IPS DF 4.7 (cell line): Measurements from ENCODE around the gene TOMM6.

Experiments
- DNase-seq: peaks from one replicate; pipeline ENCODE4 v3.0.0-alpha.2; 2013; ENCODE audit warnings: low spot score; ENCODE audit errors: extremely low read depth

Gene TOMM6

GRCh38 chr6:41787219-41787917 is at the start of gene TOMM6:
Gene TOMM6, plus strand, starts transcription at chr6:41787694. Its CDS starts 4 bp downstream, at chr6:41787698.
- DNase-seq, result no peak

GRCh38 chr6:41739041-41739440 is 48.5 kb upstream of the TOMM6 start:
- DNase-seq, result no peak

DNA sequence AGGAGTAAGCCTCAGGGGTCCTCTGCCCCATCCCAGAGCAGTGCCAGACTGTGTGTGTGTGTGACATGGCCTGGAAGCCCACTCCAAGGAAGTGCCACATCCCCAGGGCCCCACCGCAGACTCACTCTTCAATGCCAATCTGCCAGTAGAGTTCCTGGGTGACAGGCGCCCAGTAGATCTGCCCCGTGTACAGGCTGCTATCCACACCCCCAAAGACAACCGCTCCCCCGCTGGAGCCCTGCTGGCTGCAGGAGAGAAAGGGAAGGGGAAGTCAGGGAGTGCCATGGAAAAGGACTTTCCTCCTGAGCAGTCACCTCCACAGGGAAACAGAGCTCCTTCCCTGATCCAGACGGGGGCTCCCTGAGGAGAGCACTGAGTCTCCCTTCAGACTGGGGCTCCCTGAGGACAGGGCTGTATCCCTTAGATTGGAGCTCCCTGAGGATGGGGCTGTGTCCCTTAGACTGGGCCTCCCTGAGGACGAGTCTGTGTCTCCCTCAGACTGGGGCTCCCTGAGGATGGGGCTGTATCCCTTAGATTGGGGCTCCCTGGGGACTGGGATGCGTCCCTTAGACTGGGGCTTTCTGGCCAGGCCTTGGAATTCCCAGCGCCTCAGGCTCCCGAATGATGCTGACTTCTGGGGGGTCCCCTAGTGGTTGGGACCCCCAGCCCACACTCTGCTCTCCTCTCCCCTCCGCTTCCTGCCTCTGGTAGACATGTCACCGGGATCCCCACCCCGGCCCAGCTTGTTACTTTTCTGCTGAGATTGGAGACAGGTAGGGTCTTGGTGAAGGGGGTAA is 46.9 kb upstream of the TOMM6 start:
- no peak for DNase-seq

GRCh38 chr6:41741625-41742490 is 45.6 kb upstream of the TOMM6 start:
- no peak for DNase-seq

DNA sequence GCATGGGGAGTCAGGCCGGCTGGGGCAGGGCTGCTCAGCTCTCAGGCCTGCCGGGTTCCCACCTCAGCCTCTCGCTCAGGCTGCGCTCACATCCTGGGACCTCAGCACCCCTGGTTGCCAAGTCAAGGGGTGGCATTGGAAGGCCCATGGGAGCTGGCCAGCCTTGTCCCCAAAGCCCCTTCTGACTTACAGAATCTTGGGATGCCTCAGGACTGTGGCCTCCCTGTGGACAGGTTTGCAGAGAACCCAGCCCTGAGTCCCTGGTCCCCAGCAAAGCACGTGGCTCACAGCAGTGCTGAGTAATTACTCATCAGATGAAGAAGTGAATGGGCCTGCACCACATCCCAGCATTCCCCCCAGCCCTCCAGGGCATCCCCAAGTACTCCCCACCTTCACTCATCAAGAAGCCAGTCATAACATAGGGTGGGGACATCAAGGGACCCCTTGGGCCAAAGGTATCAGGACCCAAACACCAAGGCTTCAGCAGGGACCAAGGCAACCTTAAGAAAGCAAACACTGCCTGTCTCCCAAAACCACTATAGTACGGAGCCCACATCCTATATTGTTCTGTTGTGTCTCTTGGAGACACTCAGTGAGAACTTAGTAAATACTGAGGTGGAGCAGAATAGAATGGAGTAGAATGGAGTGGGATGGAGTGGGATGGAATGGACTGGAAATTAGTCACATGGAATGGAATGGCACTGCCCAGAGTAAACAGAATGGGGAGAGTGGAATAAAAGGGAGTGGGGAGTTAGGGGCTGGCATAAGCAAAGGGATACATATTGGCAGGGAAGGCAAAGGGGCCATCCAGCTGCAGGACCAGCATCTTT is 43.9 kb upstream of the TOMM6 start:
- no peak for DNase-seq

GRCh38 chr6:41744236-41744787 is 43.2 kb upstream of the TOMM6 start:
- no peak for DNase-seq

GRCh38 chr6:41746107-41746506 is 41.4 kb upstream of the TOMM6 start:
- no peak for DNase-seq

GRCh38 chr6:41747256-41748101 is 40.0 kb upstream of the TOMM6 start, which contains the start of gene PGC:
Gene PGC, minus strand, starts transcription at chr6:41747397. Its CDS starts 63 bp downstream, at chr6:41747334.
- DNase-seq, result no peak

- DNase-seq, result no peak
Measured at GRCh38 chr6:41748102-41748477, 39.4 kb upstream of the TOMM6 start.

DNA sequence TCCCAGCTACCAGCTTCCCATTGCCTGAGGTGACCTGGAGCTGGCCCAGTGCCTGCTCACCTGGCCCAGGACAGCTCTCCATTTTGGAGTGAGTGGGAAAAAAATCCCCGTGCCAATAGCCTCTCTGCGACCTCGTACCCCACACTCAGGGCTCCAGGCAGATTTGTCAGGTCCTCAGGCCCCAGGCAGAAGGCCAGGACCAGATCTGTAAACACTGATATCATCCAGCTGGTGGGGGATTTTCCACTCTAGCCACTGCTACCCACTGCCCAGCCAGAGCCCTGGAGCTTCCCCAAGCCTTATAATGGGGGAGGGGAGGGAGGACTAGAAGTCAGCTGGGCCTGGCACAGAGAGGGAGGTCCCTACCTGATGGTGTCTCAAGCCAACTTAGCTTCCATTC is 39.0 kb upstream of the TOMM6 start:
- DNase-seq, result no peak

DNA sequence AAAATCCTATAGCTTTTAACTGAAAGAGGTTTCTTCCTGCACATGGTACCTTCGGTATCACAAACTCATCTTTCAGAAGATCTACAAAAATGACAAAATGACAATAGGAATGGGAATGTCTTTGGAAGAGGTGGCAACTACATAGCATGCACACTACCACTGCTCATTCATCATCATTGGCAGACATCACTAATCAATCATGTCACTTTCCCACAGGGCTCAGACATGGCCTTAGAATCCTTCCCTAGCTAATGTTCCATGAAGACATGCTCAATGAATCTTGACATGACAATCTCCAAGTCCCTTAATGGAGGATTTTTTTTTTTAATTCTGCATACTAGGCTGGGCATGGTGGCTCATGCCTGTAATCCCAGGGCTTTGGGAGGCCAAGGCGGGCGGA is 37.1 kb upstream of the TOMM6 start:
- no peak for DNase-seq

GRCh38 chr6:41755895-41756294 is 31.6 kb upstream of the TOMM6 start:
- no peak for DNase-seq

GRCh38 chr6:41756354-41756753 is 31.1 kb upstream of the TOMM6 start:
- DNase-seq, result no peak

GRCh38 chr6:41757271-41757670 is 30.2 kb upstream of the TOMM6 start:
- no peak for DNase-seq

DNA sequence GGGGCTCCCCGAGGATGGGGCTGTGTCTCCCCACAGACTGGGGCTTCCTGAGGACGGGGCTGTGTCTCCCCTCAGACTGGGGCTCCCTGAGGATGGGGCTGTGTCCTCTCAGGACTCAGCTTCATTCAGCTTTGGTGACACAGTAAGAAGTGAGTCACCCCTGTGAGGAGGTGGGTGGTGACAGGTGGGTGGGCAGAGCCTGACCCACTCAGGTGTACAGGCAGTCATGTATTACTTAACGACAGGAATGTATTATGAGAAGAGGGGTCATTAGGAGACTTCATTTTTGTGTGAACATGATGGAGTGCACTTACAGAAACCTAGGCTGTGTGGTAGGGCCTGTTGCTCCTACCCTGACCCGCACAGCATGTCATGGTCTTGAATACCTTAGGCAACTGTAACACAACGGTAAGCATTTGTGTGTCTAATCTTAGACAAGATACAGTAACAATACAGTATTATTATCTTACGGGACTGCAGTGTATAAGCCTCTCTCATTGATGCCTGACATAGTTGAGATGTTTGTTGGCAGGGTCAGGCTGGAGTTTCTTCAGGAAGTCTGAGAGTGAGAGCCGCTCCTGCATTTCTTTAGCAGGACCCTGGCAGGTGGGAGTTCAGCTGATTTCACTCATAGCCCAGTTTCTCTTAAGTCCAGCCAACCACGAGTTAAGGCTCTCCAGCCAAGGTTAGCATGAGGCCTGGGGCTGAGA is 29.4 kb upstream of the TOMM6 start:
- DNase-seq, result no peak

GRCh38 chr6:41758641-41759035 is 28.9 kb upstream of the TOMM6 start:
- DNase-seq, result no peak

- no peak for DNase-seq
Measured at GRCh38 chr6:41759106-41759904, 28.2 kb upstream of the TOMM6 start.

GRCh38 chr6:41759905-41760579 is 27.5 kb upstream of the TOMM6 start:
- no peak for DNase-seq
